Measurements from ENCODE around the gene EXOC4. TPM values are rescaled to one million over a fixed set of nuclear protein-coding genes. Genes with fewer than 3 reads are reported as not detected.

EXOC4 gene
- total and polyA plus RNA-seq, 2 of the 13 experiments (the other 11 are each of a cell fraction or from before 2014, with no cell fraction given) = 22.5 to 39.0 TPM

GRCh38 chr7:133481676-133482075 is 228.8 kb downstream of the EXOC4 start:
- H3K4me3 ChIP-seq (replicated peaks in 1 of 3; ENCODE audit: insufficient read depth in 1 of 3, low read depth in 2 of 3, low read length in 3 of 3) = no peak overlapping the region
- CTCF ChIA-PET (ENCODE audit: low intra/inter-chr PET ratio, low total read pairs) = no interaction called here
- ATAC-seq (no peak), DNase-seq (ENCODE audit: low spot score) (no peak), FAIRE-seq (no peak)
- no peak overlapping the region for H3K9ac ChIP-seq (ENCODE audit: insufficient read depth, low read depth, low read length)
- no peak overlapping the region for H3K4me2 ChIP-seq (ENCODE audit: low read depth, low read length)
- no peaks in the 10 kb centered on the region for H3K79me2 ChIP-seq (ENCODE audit: insufficient read depth, low read length)
- in situ Hi-C loops (cut with HindIII; ENCODE audit: extremely low pct_ligation_motif_present, low pct_unique_long_range_greater_than_20kb) = no loop called here
- peaks cover 7% of the 10 kb centered on the region; the same call in 1 of the 2 replicates for H3K4me1 ChIP-seq (ENCODE audit: insufficient read depth, low read length)
- H3K36me3 ChIP-seq (replicated peaks in 1 of 2; ENCODE audit: control insufficient read depth in 1 of 2, insufficient read depth in 2 of 2, low read length in 2 of 2) = peaks cover 1 to 8% of the 10 kb centered on the region in 2 experiments; a peak in 1 of 5 replicates
- 91% methylated on average over 3 of the region's 3 CpGs for WGBS (ENCODE audit: low lambda C conversion rate)
- no peak overlapping the region for H3K27ac ChIP-seq (ENCODE audit: extremely low read length, insufficient read depth, low read length)
- no peaks in the 10 kb centered on the region for H4K20me1 ChIP-seq (ENCODE audit: insufficient read depth, low read length)
- no TSS peak for BruUV-seq (replicated peaks)
- H2AFZ ChIP-seq (ENCODE audit: low read length) = no peak overlapping the region
- no peaks in the 10 kb centered on the region for H3K9me3 ChIP-seq (ENCODE audit: low read length)
- intact Hi-C loops (cut with micrococcal nuclease; ENCODE audit: unreplicated experiment) = no loop called here
- H3K27me3 ChIP-seq (ENCODE audit: control insufficient read depth in 1 of 2, insufficient read depth in 2 of 2, low read length in 2 of 2) = no peaks in the 10 kb centered on the region
- POLR2A ChIA-PET = no interaction called here
- TF ChIP-seq THAP9 (CRISPR knock-in tag; IDR thresholded peaks at IDR 0.05; ENCODE audit: borderline replicate concordance) (no peak), ZMYM3 (CRISPR knock-in tag; IDR thresholded peaks at IDR 0.05) (no peak), ELF3 (CRISPR knock-in tag; IDR thresholded peaks at IDR 0.05) (no peak), DNMT3B (CRISPR knock-in tag; conservative IDR thresholded peaks at IDR 0.05) (no peak), MAZ (IDR thresholded peaks at IDR 0.05; ENCODE audit: borderline replicate concordance, low read depth, low read length) (no peak), MAZ (CRISPR knock-in tag; IDR thresholded peaks at IDR 0.05; ENCODE audit: low read depth) (no peak), ZNF75D (CRISPR knock-in tag; IDR thresholded peaks at IDR 0.05; ENCODE audit: borderline replicate concordance) (no peak), LBX2 (CRISPR knock-in tag; IDR thresholded peaks at IDR 0.05; ENCODE audit: borderline replicate concordance) (no peak), SMAD1 (CRISPR knock-in tag; IDR thresholded peaks at IDR 0.05; ENCODE audit: borderline replicate concordance, low read depth) (no peak), ZNF552 (CRISPR knock-in tag; IDR thresholded peaks at IDR 0.05; ENCODE audit: borderline replicate concordance) (no peak)
- TF ChIP-seq, protein P1, sequence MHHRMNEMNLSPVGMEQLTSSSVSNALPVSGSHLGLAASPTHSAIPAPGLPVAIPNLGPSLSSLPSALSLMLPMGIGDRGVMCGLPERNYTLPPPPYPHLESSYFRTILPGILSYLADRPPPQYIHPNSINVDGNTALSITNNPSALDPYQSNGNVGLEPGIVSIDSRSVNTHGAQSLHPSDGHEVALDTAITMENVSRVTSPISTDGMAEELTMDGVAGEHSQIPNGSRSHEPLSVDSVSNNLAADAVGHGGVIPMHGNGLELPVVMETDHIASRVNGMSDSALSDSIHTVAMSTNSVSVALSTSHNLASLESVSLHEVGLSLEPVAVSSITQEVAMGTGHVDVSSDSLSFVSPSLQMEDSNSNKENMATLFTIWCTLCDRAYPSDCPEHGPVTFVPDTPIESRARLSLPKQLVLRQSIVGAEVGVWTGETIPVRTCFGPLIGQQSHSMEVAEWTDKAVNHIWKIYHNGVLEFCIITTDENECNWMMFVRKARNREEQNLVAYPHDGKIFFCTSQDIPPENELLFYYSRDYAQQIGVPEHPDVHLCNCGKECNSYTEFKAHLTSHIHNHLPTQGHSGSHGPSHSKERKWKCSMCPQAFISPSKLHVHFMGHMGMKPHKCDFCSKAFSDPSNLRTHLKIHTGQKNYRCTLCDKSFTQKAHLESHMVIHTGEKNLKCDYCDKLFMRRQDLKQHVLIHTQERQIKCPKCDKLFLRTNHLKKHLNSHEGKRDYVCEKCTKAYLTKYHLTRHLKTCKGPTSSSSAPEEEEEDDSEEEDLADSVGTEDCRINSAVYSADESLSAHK (CRISPR knock-in tag; IDR thresholded peaks at IDR 0.05; ENCODE audit: borderline replicate concordance) = no peak
- TF ChIP-seq, protein P2, sequence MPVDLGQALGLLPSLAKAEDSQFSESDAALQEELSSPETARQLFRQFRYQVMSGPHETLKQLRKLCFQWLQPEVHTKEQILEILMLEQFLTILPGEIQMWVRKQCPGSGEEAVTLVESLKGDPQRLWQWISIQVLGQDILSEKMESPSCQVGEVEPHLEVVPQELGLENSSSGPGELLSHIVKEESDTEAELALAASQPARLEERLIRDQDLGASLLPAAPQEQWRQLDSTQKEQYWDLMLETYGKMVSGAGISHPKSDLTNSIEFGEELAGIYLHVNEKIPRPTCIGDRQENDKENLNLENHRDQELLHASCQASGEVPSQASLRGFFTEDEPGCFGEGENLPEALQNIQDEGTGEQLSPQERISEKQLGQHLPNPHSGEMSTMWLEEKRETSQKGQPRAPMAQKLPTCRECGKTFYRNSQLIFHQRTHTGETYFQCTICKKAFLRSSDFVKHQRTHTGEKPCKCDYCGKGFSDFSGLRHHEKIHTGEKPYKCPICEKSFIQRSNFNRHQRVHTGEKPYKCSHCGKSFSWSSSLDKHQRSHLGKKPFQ (CRISPR knock-in tag; IDR thresholded peaks at IDR 0.05; ENCODE audit: insufficient replicate concordance) = no peak
- TF ChIP-seq, protein P3, sequence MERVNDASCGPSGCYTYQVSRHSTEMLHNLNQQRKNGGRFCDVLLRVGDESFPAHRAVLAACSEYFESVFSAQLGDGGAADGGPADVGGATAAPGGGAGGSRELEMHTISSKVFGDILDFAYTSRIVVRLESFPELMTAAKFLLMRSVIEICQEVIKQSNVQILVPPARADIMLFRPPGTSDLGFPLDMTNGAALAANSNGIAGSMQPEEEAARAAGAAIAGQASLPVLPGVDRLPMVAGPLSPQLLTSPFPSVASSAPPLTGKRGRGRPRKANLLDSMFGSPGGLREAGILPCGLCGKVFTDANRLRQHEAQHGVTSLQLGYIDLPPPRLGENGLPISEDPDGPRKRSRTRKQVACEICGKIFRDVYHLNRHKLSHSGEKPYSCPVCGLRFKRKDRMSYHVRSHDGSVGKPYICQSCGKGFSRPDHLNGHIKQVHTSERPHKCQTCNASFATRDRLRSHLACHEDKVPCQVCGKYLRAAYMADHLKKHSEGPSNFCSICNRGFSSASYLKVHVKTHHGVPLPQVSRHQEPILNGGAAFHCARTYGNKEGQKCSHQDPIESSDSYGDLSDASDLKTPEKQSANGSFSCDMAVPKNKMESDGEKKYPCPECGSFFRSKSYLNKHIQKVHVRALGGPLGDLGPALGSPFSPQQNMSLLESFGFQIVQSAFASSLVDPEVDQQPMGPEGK (CRISPR knock-in tag; IDR thresholded peaks at IDR 0.05) = no peak
- TF ChIP-seq, protein P4, sequence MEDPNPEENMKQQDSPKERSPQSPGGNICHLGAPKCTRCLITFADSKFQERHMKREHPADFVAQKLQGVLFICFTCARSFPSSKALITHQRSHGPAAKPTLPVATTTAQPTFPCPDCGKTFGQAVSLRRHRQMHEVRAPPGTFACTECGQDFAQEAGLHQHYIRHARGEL (CRISPR knock-in tag; IDR thresholded peaks at IDR 0.05) = no peak

Data from HepG2 (cell line).